HEK293T (cell line): Measurements from ENCODE around the gene SH3GLB1.

Experiments
- CTCF ChIA-PET: fragments of 350-600 bp; formaldehyde crosslinking; extraction: SDS; loops from one replicate; lab custom pipeline; 2021; ENCODE audit warnings: antibody characterized with exemption, inconsistent platforms; lab: Yijun Ruan, JAX
- POLR2A ChIA-PET: fragments of 350-600 bp; formaldehyde crosslinking; extraction: SDS; loops from one replicate; lab custom pipeline; 2020; ENCODE audit warnings: antibody characterized with exemption, inconsistent platforms; lab: Yijun Ruan, JAX
- DNase-seq: peaks from one replicate; pipeline ENCODE4 v3.0.0; 2012; ENCODE audit warnings: mixed read lengths; ENCODE audit errors: extremely low spot score
- ARNT ChIP-seq: fragments of 450-650 bp; IDR thresholded peaks from 2 replicates; pipeline ENCODE4 v1.6.1; 2017; ENCODE audit warnings: mild to moderate bottlenecking
- BHLHE40 ChIP-seq: fragments of 450-650 bp; IDR thresholded peaks from 2 replicates; pipeline ENCODE4 v1.6.1; 2016; ENCODE audit warnings: mild to moderate bottlenecking, moderate library complexity, borderline replicate concordance
- CTBP1 ChIP-seq: fragments of 450-650 bp; IDR thresholded peaks from 2 replicates; pipeline ENCODE4 v1.6.1; 2016; ENCODE audit warnings: borderline replicate concordance
- ELF4 ChIP-seq: fragments of 450-650 bp; IDR thresholded peaks from 2 replicates; pipeline ENCODE4 v1.6.1; 2017; ENCODE audit warnings: antibody characterized with exemption
- FOXA1 ChIP-seq: fragments of 450-650 bp; IDR thresholded peaks from 2 replicates; pipeline ENCODE4 v1.6.1; 2016; ENCODE audit warnings: mild to moderate bottlenecking
- FOXK2 ChIP-seq: fragments of 450-650 bp; IDR thresholded peaks from 2 replicates; pipeline ENCODE4 v1.6.1; 2016; ENCODE audit warnings: mild to moderate bottlenecking
- FOXM1 ChIP-seq: fragments of 450-650 bp; IDR thresholded peaks from 2 replicates; pipeline ENCODE4 v1.6.1; 2017; ENCODE audit warnings: mild to moderate bottlenecking, borderline replicate concordance
- HDGF ChIP-seq: fragments of 450-650 bp; IDR thresholded peaks from 2 replicates; pipeline ENCODE4 v1.6.1; 2017; ENCODE audit warnings: antibody characterized with exemption, borderline replicate concordance
- L3MBTL2 ChIP-seq: fragments of 450-650 bp; conservative IDR thresholded peaks from 2 replicates; pipeline ENCODE4 v1.6.1; 2016; ENCODE audit warnings: mild to moderate bottlenecking
- LEF1 ChIP-seq: fragments of 450-650 bp; IDR thresholded peaks from 2 replicates; pipeline ENCODE4 v1.6.1; 2017; ENCODE audit warnings: mild to moderate bottlenecking, borderline replicate concordance
- NFRKB ChIP-seq: fragments of 450-650 bp; IDR thresholded peaks from 2 replicates; pipeline ENCODE4 v1.6.1; 2016; ENCODE audit warnings: mild to moderate bottlenecking, moderate library complexity
- SP1 ChIP-seq: fragments of 450-650 bp; IDR thresholded peaks from 2 replicates; pipeline ENCODE4 v1.6.1; 2017
- SUZ12 ChIP-seq: fragments of 450-650 bp; IDR thresholded peaks from 2 replicates; pipeline ENCODE4 v1.6.1; 2016; ENCODE audit warnings: mild to moderate bottlenecking
- TARDBP ChIP-seq: fragments of 450-650 bp; IDR thresholded peaks from 2 replicates; pipeline ENCODE4 v1.6.1; 2016
- ZNF384 ChIP-seq: fragments of 450-650 bp; IDR thresholded peaks from 2 replicates; pipeline ENCODE4 v1.6.1; 2016
- TF ChIP-seq, protein P1 (sequence below): fragments of 450-650 bp; IDR thresholded peaks from 2 replicates; pipeline ENCODE4 v1.6.1; 2016

The SH3GLB1 gene

DNA sequence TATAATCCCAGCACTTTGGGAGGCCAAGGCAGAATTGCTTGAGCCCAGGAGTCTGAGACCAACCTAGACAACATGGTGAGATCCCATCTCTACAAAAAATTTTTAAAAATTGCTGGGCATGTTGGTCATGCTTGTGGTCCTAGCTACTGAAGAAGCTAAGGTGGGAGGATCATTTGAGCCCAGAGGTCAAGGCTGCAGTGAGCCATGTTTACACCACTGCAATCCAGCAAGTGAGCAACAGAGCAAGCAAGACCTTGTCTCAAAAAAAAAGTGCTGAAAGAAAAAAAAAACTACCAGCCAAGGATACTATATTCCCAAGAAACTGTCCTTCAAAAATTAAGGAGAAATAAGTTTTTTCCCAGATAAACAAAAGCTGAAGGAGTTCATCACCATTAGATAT is 78.1 kb downstream of the SH3GLB1 start:
- DNase-seq, result no peak
- TF ChIP-seq SUZ12 (no peak), CTBP1 (no peak), L3MBTL2 (no peak), SP1 (no peak), NFRKB (no peak), ELF4 (no peak), ARNT (no peak), FOXA1 (no peak), BHLHE40 (no peak), ZNF384 (no peak), FOXM1 (no peak), FOXK2 (no peak), LEF1 (no peak), TARDBP (no peak), HDGF (no peak)
- TF ChIP-seq, protein P1, sequence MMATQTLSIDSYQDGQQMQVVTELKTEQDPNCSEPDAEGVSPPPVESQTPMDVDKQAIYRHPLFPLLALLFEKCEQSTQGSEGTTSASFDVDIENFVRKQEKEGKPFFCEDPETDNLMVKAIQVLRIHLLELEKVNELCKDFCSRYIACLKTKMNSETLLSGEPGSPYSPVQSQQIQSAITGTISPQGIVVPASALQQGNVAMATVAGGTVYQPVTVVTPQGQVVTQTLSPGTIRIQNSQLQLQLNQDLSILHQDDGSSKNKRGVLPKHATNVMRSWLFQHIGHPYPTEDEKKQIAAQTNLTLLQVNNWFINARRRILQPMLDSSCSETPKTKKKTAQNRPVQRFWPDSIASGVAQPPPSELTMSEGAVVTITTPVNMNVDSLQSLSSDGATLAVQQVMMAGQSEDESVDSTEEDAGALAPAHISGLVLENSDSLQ, result no peak
- POLR2A ChIA-PET, result no interaction called here
- CTCF ChIA-PET, result interaction anchor here (0.7 to 1.0 kb wide), 2 partner anchors 51 to 302 kb away, joined by 5 to 6 read pairs; no protein-coding TSS in a partner anchor

DNA sequence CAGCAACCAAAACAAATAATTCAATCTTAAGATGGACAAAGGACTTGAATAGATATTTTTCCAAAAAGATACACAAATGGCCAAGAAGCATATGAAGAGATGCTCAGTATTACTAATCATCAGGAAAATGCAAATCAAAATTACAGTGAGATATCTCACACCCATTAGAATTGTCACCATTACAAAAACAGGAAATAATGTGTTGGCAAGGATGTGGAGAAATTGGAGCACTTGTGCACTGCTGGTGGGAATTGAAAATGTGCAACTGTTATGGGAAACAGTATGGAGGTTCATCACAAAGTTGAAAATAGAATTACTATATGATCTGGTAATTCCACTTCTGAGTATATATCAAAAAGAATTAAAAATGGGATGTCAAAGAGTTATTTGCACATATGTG is 83.2 kb downstream of the SH3GLB1 start:
- POLR2A ChIA-PET, result no interaction called here
- CTCF ChIA-PET, result interaction anchor here (0.6 kb wide), 1 partner anchor 8 kb away, joined by 4 read pairs; no protein-coding TSS in a partner anchor
- DNase-seq, result no peak
- no peak for TF ChIP-seq ZNF384
- TF ChIP-seq SP1, result no peak

DNA sequence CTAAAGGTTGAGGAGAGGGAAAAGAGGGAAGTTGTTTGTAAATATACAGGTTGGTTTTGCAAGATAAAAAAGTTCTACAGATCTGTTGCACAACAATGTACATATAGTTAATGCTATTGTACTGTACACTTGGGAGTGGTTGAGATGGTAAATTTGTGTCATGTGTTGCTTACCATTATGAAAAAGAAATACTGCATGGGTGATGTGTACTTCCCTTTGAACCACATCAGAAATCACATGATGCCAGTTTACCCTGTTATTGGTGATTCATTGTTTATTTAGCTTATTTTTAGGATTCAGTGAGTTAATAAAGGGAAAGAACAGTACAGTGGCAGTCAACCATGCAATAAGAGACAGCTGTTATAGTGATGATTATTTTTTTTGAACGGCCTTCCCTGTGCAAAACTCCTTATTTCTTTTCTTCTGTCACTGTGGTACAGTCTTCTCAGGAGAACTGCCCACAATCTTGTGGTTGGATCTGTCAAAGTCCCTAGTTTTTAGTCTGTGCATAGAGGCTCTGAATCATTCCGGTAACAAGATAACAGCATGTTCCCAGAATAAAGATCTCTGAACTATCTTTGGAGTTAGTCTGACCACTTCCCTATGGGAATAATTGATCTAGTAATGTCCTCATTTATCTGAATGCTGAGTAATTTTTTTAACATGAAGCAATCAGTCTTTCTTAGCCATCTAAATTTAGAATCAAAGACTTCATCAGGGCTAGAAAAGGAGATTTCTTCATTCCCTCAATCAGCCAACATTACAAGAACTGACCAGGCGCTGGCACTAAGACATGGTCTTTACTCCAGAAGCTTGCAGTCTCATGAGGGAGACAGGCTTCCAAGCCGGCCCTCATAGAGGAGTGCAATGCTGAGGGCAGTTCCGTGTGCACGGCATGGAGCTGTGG is 84.2 kb downstream of the SH3GLB1 start:
- CTCF ChIA-PET, result interaction anchor here (0.6 kb wide), 1 partner anchor 9 kb away, joined by 4 read pairs; no protein-coding TSS in a partner anchor
- no peak for TF ChIP-seq BHLHE40
- TF ChIP-seq ARNT, result no peak
- no peak for TF ChIP-seq FOXK2
- TF ChIP-seq SP1, result no peak
- no peak for TF ChIP-seq SUZ12
- no peak for TF ChIP-seq ZNF384
- no peak for TF ChIP-seq ELF4
- TF ChIP-seq NFRKB, result no peak
- TF ChIP-seq CTBP1, result no peak
- TF ChIP-seq TARDBP, result no peak
- no peak for TF ChIP-seq LEF1
- no peak for TF ChIP-seq FOXA1
- TF ChIP-seq, protein P1, result no peak
- TF ChIP-seq L3MBTL2, result no peak
- no peak for TF ChIP-seq HDGF
- no peak for TF ChIP-seq FOXM1
- POLR2A ChIA-PET, result no interaction called here
- DNase-seq, result no peak

DNA sequence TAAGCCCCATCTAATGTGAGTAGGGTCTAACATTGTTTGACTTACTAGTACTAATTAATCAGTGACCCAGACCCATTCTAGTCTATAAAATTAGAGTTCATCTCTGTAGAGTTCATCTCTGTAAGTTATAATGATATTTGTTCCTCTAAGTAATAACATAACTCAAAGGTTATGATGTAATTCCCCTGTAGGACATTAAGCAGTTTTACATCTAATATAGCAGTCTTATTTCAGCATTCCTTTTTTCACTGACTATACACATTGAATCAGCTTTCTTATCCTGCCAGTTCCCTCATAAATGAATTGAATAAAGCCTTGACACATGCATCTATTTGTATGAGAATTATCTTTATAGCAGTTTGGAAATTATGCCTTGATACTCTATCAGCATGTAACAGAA is 90.9 kb downstream of the SH3GLB1 start:
- POLR2A ChIA-PET, result interaction anchor here (0.6 kb wide), 1 partner anchor 89 kb away, joined by 4 read pairs; no protein-coding TSS in a partner anchor
- CTCF ChIA-PET, result no interaction called here
- DNase-seq, result no peak
- TF ChIP-seq FOXK2, result no peak
- no peak for TF ChIP-seq FOXM1
- TF ChIP-seq, protein P1, result no peak
- no peak for TF ChIP-seq TARDBP
- no peak for TF ChIP-seq SP1
- TF ChIP-seq L3MBTL2, result no peak
- TF ChIP-seq BHLHE40, result no peak
- no peak for TF ChIP-seq CTBP1
- no peak for TF ChIP-seq ZNF384
- TF ChIP-seq ELF4, result no peak
- no peak for TF ChIP-seq LEF1
- TF ChIP-seq HDGF, result no peak
- no peak for TF ChIP-seq NFRKB
- TF ChIP-seq SUZ12, result no peak
- TF ChIP-seq ARNT, result no peak
